ENCODE results near the gene PDE4B. TPM values are rescaled to one million over a fixed set of nuclear protein-coding genes. Genes with fewer than 3 reads are reported as not detected.

The PDE4B gene
- total RNA-seq, 1 experiment from 2014 or later, result 3.3 TPM

DNA sequence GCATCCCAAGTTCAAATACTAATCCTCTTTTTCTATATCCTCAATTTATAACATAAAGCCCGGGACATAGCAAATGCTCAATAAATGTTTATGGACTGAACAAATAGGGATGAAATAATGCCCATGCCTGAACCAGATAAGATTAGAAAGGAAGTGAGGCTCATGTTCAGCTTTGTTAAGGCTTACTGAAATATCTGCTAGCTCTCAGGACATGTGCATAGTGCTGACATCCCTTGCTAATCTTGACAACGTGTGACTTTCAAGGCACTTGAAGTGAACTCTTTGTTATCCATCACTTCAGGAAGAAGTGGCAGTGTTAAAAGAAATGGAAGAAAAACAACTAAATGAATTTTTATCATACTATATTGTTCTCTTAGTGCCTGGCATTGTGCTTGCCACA lies 481.0 kb downstream of the PDE4B start:
- intact Hi-C loops (cut with micrococcal nuclease), result loop anchor here (10.0 kb wide), 1 partner anchor 651 kb away; the partner anchor contains the start of genes DNAI4 and MIER1
- peaks cover 40% of the 10 kb centered on the region for H3K4me1 Mint-ChIP-seq (ENCODE audit: insufficient read depth, unreplicated experiment)
- no peaks in the 10 kb centered on the region for H3K27me3 Mint-ChIP-seq (ENCODE audit: insufficient read depth, unreplicated experiment)
- no TSS peak for BruUV-seq (replicated peaks)
- TF ChIP-seq, protein P1, sequence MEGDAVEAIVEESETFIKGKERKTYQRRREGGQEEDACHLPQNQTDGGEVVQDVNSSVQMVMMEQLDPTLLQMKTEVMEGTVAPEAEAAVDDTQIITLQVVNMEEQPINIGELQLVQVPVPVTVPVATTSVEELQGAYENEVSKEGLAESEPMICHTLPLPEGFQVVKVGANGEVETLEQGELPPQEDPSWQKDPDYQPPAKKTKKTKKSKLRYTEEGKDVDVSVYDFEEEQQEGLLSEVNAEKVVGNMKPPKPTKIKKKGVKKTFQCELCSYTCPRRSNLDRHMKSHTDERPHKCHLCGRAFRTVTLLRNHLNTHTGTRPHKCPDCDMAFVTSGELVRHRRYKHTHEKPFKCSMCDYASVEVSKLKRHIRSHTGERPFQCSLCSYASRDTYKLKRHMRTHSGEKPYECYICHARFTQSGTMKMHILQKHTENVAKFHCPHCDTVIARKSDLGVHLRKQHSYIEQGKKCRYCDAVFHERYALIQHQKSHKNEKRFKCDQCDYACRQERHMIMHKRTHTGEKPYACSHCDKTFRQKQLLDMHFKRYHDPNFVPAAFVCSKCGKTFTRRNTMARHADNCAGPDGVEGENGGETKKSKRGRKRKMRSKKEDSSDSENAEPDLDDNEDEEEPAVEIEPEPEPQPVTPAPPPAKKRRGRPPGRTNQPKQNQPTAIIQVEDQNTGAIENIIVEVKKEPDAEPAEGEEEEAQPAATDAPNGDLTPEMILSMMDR (IDR thresholded peaks at IDR 0.05; ENCODE audit: unreplicated experiment), result no peak
- no peak for DNase-seq (ENCODE audit: unreplicated experiment)
- H3K27ac Mint-ChIP-seq (ENCODE audit: low read depth, unreplicated experiment), result peak overlapping the region; percentile 92
- H3K9me3 Mint-ChIP-seq (ENCODE audit: unreplicated experiment), result no peaks in the 10 kb centered on the region
- ChIA-PET CTCF (interaction anchor here (0.7 to 3.1 kb wide), 6 partner anchors 9 to 443 kb away, joined by 3 to 19 read pairs (median 8); no protein-coding TSS in a partner anchor), POLR2A (interaction anchor here (0.9 to 7.1 kb wide), 4 partner anchors 8 to 59 kb away, joined by 4 to 177 read pairs (median 7); no protein-coding TSS in a partner anchor)
- H3K4me3 Mint-ChIP-seq (ENCODE audit: unreplicated experiment), result no peak overlapping the region
- H3K36me3 Mint-ChIP-seq (ENCODE audit: insufficient read depth, unreplicated experiment), result no peaks in the 10 kb centered on the region

GRCh38 chr1:66274634-66275033 lies 481.9 kb downstream of the PDE4B start:
- Mint-ChIP-seq H3K27me3 (ENCODE audit: insufficient read depth, unreplicated experiment) (no peaks in the 10 kb centered on the region), H3K4me1 (ENCODE audit: insufficient read depth, unreplicated experiment) (peaks cover 43% of the 10 kb centered on the region)
- CTCF ChIA-PET, result interaction anchor here (0.6 to 3.1 kb wide), 9 partner anchors 23 to 651 kb away, joined by 3 to 19 read pairs (median 4); no protein-coding TSS in a partner anchor

DNA sequence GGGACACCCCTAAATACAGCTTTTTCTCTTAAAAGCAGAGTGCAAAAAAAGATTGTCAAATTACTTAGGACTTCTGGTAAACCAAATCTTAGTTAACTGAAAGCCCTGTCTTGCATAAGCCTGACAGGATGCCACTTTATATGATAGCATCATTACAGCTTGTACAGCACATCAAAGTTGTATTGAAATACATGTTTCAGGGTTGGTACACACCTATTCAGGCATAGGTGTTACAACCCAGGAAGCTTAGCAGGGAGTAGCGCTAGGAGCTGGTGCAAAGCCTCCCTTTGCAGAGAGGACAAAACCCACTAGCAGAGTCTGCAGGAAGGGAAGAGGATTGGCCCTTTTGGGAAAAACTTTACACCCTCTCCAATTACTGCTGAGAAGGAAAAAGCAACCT lies 482.4 kb downstream of the PDE4B start:
- TF ChIP-seq, protein P1 (IDR thresholded peaks at IDR 0.05; ENCODE audit: unreplicated experiment), result no peak
- Mint-ChIP-seq H3K9me3 (ENCODE audit: unreplicated experiment) (no peaks in the 10 kb centered on the region), H3K4me3 (ENCODE audit: unreplicated experiment) (no peak overlapping the region), H3K36me3 (ENCODE audit: insufficient read depth, unreplicated experiment) (no peaks in the 10 kb centered on the region), H3K27ac (ENCODE audit: low read depth, unreplicated experiment) (no peak overlapping the region), H3K27me3 (ENCODE audit: insufficient read depth, unreplicated experiment) (no peaks in the 10 kb centered on the region), H3K4me1 (ENCODE audit: insufficient read depth, unreplicated experiment) (peaks cover 43% of the 10 kb centered on the region)
- ChIA-PET POLR2A (interaction anchor here (0.6 to 7.1 kb wide), 9 partner anchors 9 to 309 kb away, joined by 3 to 177 read pairs (median 4); no protein-coding TSS in a partner anchor), CTCF (interaction anchor here (1.2 to 3.1 kb wide), 7 partner anchors 23 to 171 kb away, joined by 3 to 19 read pairs (median 6); no protein-coding TSS in a partner anchor)
- intact Hi-C loops (cut with micrococcal nuclease), result loop anchor here (10.0 kb wide), 1 partner anchor 650 kb away; the partner anchor contains the start of genes DNAI4 and MIER1
- BruUV-seq (replicated peaks), result no TSS peak
- DNase-seq (ENCODE audit: unreplicated experiment), result no peak

More at GRCh38 chr1:66274634-66275033, 481.9 kb downstream of the PDE4B start:
- peak; percentile 30 for DNase-seq (ENCODE audit: unreplicated experiment)
- BruUV-seq (replicated peaks), result no TSS peak
- no peak overlapping the region for H3K4me3 Mint-ChIP-seq (ENCODE audit: unreplicated experiment)
- TF ChIP-seq, protein P1 (IDR thresholded peaks at IDR 0.05; ENCODE audit: unreplicated experiment), result no peak
- H3K36me3 Mint-ChIP-seq (ENCODE audit: insufficient read depth, unreplicated experiment), result no peaks in the 10 kb centered on the region
- no peak overlapping the region for H3K27ac Mint-ChIP-seq (ENCODE audit: low read depth, unreplicated experiment)
- intact Hi-C loops (cut with micrococcal nuclease), result loop anchor here (10.0 kb wide), 1 partner anchor 650 kb away; the partner anchor contains the start of genes DNAI4 and MIER1
- H3K9me3 Mint-ChIP-seq (ENCODE audit: unreplicated experiment), result no peaks in the 10 kb centered on the region
- POLR2A ChIA-PET, result interaction anchor here (0.6 to 7.1 kb wide), 11 partner anchors 7 to 309 kb away, joined by 3 to 177 read pairs (median 4); no protein-coding TSS in a partner anchor

DNA sequence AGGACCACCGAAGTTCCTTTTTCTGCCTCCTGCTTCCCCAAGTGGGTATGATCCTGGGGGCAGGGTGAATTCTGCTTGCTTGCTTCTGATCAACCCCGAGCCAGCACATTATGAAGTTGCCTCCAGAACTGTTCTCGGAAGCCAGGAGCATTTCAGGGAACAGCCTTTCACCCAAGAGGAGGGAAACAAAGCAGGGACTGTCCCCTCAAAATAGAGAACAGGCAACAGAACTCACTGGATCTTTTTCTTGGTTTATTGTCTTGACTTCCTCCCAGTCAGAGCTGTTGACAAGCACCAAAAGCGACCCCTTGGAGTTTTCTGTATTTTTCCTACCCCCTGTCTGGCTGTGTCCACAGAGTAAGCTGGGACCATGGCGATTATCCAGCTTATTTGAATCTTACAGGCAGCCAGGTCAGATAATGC lies 482.9 kb downstream of the PDE4B start:
- no peaks in the 10 kb centered on the region for H3K36me3 Mint-ChIP-seq (ENCODE audit: insufficient read depth, unreplicated experiment)
- no peak overlapping the region for H3K4me3 Mint-ChIP-seq (ENCODE audit: unreplicated experiment)
- ChIA-PET POLR2A (interaction anchor here (0.6 to 7.1 kb wide), 2 partner anchors 57 to 1509 kb away, joined by 3 to 177 read pairs; no protein-coding TSS in a partner anchor), CTCF (interaction anchor here (0.6 to 3.1 kb wide), 5 partner anchors 33 to 161 kb away, joined by 3 to 19 read pairs (median 4); no protein-coding TSS in a partner anchor)
- H3K27ac Mint-ChIP-seq (ENCODE audit: low read depth, unreplicated experiment), result no peak overlapping the region
- DNase-seq (ENCODE audit: unreplicated experiment), result no peak
- H3K9me3 Mint-ChIP-seq (ENCODE audit: unreplicated experiment), result no peaks in the 10 kb centered on the region
- H3K27me3 Mint-ChIP-seq (ENCODE audit: insufficient read depth, unreplicated experiment), result no peaks in the 10 kb centered on the region
- peaks cover 37% of the 10 kb centered on the region for H3K4me1 Mint-ChIP-seq (ENCODE audit: insufficient read depth, unreplicated experiment)
- intact Hi-C loops (cut with micrococcal nuclease), result loop anchor here (10.0 kb wide), 1 partner anchor 649 kb away; the partner anchor contains the start of genes DNAI4 and MIER1
- TF ChIP-seq, protein P1 (IDR thresholded peaks at IDR 0.05; ENCODE audit: unreplicated experiment), result no peak
- no TSS peak for BruUV-seq (replicated peaks)

Measured in MCF 10A (cell line).